Tibial nerve (tissue), 3 donors: Measurements from ENCODE around the gene LEFTY1.

Source experiments
- POLR2A ChIP-seq, 2 donors: fragments of 450-650 bp; IDR thresholded peaks; one replicate each; pipeline ENCODE4 v1.6.1; 2017; ENCODE audit warnings: antibody characterized with exemption in 2 of 2, mild to moderate bottlenecking in 2 of 2, moderate library complexity in 2 of 2
- TF ChIP-seq, protein P1 (sequence below), 5 experiments: fragments of 200-600 bp in 3 of 5; fragments of 450-650 bp in 2 of 5; sonication (generic) in 3 of 5; IDR thresholded peaks; one replicate each; pipeline ENCODE4 v1.5.1; 2016 to 2019; ENCODE audit warnings: antibody characterized with exemption in 5 of 5, mild to moderate bottlenecking in 3 of 5, moderate library complexity in 2 of 5

DNA sequence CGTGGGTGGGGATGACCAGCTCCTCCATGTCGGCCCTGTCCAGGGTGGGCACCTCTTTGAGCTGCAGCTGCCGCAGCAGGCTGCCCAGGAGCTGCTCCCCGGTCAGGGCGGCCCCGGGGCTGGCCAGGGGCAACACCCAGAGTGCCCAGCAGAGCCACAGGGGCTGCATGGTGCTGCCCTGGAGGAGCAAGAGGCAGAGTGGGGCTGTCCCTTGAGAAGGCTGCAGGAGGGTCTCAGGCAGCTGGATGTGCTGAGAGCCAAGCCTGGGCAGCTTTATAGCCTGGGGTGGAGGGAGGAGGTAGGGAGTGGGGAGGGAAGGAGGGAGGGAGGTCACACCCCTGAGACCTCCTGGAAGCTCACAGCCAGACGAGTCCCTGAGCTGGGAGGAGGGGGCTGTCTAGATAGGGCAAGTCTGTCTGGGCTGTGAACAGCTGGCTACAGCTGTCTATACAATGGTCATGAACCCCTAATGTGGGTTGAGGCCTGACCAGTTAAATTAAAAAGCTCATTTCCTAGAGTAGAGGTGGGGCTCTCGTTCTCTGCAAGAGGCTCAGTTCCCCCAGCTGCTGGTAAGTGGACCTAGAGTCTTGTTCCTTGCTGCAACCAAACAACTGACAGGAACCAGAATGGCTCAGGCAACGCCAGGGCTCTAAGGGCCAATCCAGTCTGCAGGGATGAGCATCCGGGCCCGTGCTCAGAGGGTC lies at the start of gene LEFTY1:
- TF ChIP-seq, protein P1, sequence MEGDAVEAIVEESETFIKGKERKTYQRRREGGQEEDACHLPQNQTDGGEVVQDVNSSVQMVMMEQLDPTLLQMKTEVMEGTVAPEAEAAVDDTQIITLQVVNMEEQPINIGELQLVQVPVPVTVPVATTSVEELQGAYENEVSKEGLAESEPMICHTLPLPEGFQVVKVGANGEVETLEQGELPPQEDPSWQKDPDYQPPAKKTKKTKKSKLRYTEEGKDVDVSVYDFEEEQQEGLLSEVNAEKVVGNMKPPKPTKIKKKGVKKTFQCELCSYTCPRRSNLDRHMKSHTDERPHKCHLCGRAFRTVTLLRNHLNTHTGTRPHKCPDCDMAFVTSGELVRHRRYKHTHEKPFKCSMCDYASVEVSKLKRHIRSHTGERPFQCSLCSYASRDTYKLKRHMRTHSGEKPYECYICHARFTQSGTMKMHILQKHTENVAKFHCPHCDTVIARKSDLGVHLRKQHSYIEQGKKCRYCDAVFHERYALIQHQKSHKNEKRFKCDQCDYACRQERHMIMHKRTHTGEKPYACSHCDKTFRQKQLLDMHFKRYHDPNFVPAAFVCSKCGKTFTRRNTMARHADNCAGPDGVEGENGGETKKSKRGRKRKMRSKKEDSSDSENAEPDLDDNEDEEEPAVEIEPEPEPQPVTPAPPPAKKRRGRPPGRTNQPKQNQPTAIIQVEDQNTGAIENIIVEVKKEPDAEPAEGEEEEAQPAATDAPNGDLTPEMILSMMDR (IDR thresholded peaks at IDR 0.05), result no peak
- no peak for TF ChIP-seq POLR2A (IDR thresholded peaks at IDR 0.05)
